HL-60 (cell line): ENCODE data around the gene SNX25.

Experiments used
- DNase-seq, 2 experiments: peaks; one replicate each; pipeline ENCODE4 v3.0.0-alpha.2; 2010 to 2020; ENCODE audit warnings: low read depth in 1 of 2, low spot score in 1 of 2
- H3K27ac ChIP-seq: fragments of 250-450 bp; sonication (Bioruptor Pico); replicated peaks from 2 replicates; pipeline ENCODE4 v1.5.1; 2020; ENCODE audit warnings: mild to moderate bottlenecking, moderate library complexity
- H3K27me3 ChIP-seq: fragments of 250-450 bp; sonication (Bioruptor Pico); 2 replicates; pipeline ENCODE4 v1.5.1; 2021; ENCODE audit warnings: mild to moderate bottlenecking, moderate library complexity; ENCODE audit not compliant: insufficient read depth, poor library complexity, severe bottlenecking
- H3K4me3 ChIP-seq: replicated peaks from 2 replicates; pipeline ENCODE4 v1.5.1; 2011; ENCODE audit warnings: mild to moderate bottlenecking, control low read depth, low read length; ENCODE audit not compliant: insufficient read depth
- CTCF ChIP-seq: IDR thresholded peaks from one replicate; pipeline ENCODE4 v1.5.1; 2011; ENCODE audit warnings: low read length, control low read depth, inconsistent platforms; ENCODE audit not compliant: insufficient read depth
- GABPA ChIP-seq: IDR thresholded peaks from 2 replicates; pipeline ENCODE4 v1.6.1; 2012; ENCODE audit warnings: low read depth
- POLR2AphosphoS5 ChIP-seq: IDR thresholded peaks from 2 replicates; pipeline ENCODE4 v1.6.1; 2012; ENCODE audit warnings: low read depth
- REST ChIP-seq: IDR thresholded peaks from 2 replicates; pipeline ENCODE4 v1.6.1; 2012; ENCODE audit warnings: low read depth; ENCODE audit not compliant: insufficient replicate concordance
- SPI1 ChIP-seq: IDR thresholded peaks from 2 replicates; pipeline ENCODE4 v1.6.1; 2012; ENCODE audit warnings: low read depth, mild to moderate bottlenecking, borderline replicate concordance

The SNX25 gene

GRCh38 chr4:185369731-185370130 lies 160.3 kb downstream of the SNX25 start:
- H3K27ac ChIP-seq, result no peak overlapping the region
- no peak for TF ChIP-seq GABPA
- TF ChIP-seq POLR2AphosphoS5, result no peak
- no peak for TF ChIP-seq CTCF
- TF ChIP-seq SPI1, result no peak
- TF ChIP-seq REST, result no peak
- DNase-seq, result no peak

GRCh38 chr4:185370268-185370949 lies 161.0 kb downstream of the SNX25 start:
- no peak for DNase-seq
- no peak for TF ChIP-seq GABPA
- Histone ChIP-seq H3K27me3 (peaks cover 5% of the 10 kb centered on the region), H3K4me3 (no peak overlapping the region), H3K27ac (no peak overlapping the region)

More at GRCh38 chr4:185369731-185370130, 160.3 kb downstream of the SNX25 start:
- Histone ChIP-seq H3K27me3 (peaks cover 5% of the 10 kb centered on the region), H3K4me3 (no peak overlapping the region)

GRCh38 chr4:185371702-185372101 lies 162.3 kb downstream of the SNX25 start:
- Histone ChIP-seq H3K27ac (no peak overlapping the region), H3K27me3 (peaks cover 5% of the 10 kb centered on the region), H3K4me3 (no peak overlapping the region)
- no peak for DNase-seq
- TF ChIP-seq SPI1, result no peak
- TF ChIP-seq POLR2AphosphoS5, result no peak
- no peak for TF ChIP-seq CTCF
- TF ChIP-seq GABPA, result no peak
- TF ChIP-seq REST, result no peak

GRCh38 chr4:185374027-185374426 lies 164.6 kb downstream of the SNX25 start:
- peaks cover 2% of the 10 kb centered on the region for H3K27me3 ChIP-seq
- DNase-seq, result no peak
- no peak overlapping the region for H3K4me3 ChIP-seq
- TF ChIP-seq GABPA (no peak), CTCF (no peak)
- H3K27ac ChIP-seq, result no peak overlapping the region
